H1 (cell line): ENCODE measurements around the gene RBP5. TPM values are rescaled to one million over a fixed set of nuclear protein-coding genes. Genes with fewer than 3 reads are reported as not detected.

Source experiments
- CTCF ChIA-PET: fragments of 300-600 bp; sonication (Branson Sonifier 250); formaldehyde crosslinking; loops from one replicate; lab custom pipeline; 2021; ENCODE audit not compliant: partially characterized antibody; lab: Charles Lee
- POLR2A ChIA-PET: fragments of 300-600 bp; sonication (Branson Sonifier 250); formaldehyde crosslinking; loops from one replicate; lab custom pipeline; 2021; ENCODE audit warnings: inconsistent platforms; ENCODE audit not compliant: partially characterized antibody; lab: Charles Lee
- DNase-seq, 2 experiments: peaks; one replicate each; pipeline versions ENCODE4 v3.0.0 to v3.0.0-alpha.2; 2010 to 2022; ENCODE audit warnings: low spot score in 2 of 2, low read depth in 1 of 2, mixed read lengths in 1 of 2
- FAIRE-seq: peaks from 2 replicates; lab custom pipeline; 2011; peaks lifted over from hg19 to GRCh38; lab: Jason Lieb, UNC
- H2AFZ ChIP-seq: 2 replicates; pipeline ENCODE4 v1.8.1; 2012; ENCODE audit warnings: low read length, inconsistent platforms
- H2AK5ac ChIP-seq: 2 replicates; pipeline ENCODE4 v1.6.1; 2013; ENCODE audit warnings: low read depth, low read length
- H2BK120ac ChIP-seq: replicated peaks from 2 replicates; pipeline ENCODE3; 2013; ENCODE audit warnings: low read depth, low read length, inconsistent platforms
- H2BK12ac ChIP-seq: 2 replicates; pipeline ENCODE4 v1.6.1; 2013; ENCODE audit warnings: low read depth, low read length
- H2BK15ac ChIP-seq: 2 replicates; pipeline ENCODE4 v1.6.1; 2013; ENCODE audit warnings: low read length
- H2BK20ac ChIP-seq: 2 replicates; pipeline ENCODE4 v1.6.1; 2013; ENCODE audit warnings: low read length
- H2BK5ac ChIP-seq: 2 replicates; pipeline ENCODE4 v1.6.1; 2013; ENCODE audit warnings: low read depth, low read length
- H3K14ac ChIP-seq: 2 replicates; pipeline ENCODE4 v1.6.1; 2013; ENCODE audit warnings: inconsistent platforms; ENCODE audit not compliant: insufficient read length
- H3K18ac ChIP-seq: 2 replicates; pipeline ENCODE4 v1.6.1; 2013; ENCODE audit warnings: low read length; ENCODE audit errors: extremely low read depth
- H3K23ac ChIP-seq: 2 replicates; pipeline ENCODE4 v1.6.1; 2013; ENCODE audit warnings: inconsistent platforms; ENCODE audit not compliant: insufficient read length
- H3K23me2 ChIP-seq: 2 replicates; pipeline ENCODE4 v1.6.1; 2013; ENCODE audit warnings: low read depth, low read length
- H3K27ac ChIP-seq: 2 replicates; pipeline ENCODE4 v1.6.1; 2011; ENCODE audit warnings: low read depth, low read length, inconsistent platforms
- H3K27me3 ChIP-seq, 4 experiments: replicated peaks in 1 of 4; 1 replicate in 1 of 4; 2 replicates in 3 of 4; pipeline versions ENCODE4 v1.6.1 to v1.8.1; 2011 to 2013; ENCODE audit warnings: low read length in 3 of 4, mild to moderate bottlenecking in 3 of 4, inconsistent platforms in 2 of 4, mixed read lengths in 2 of 4, moderate library complexity in 1 of 4; ENCODE audit not compliant: control insufficient read depth in 3 of 4, insufficient read depth in 3 of 4; ENCODE audit errors: extremely low read depth in 1 of 4
- H3K36me3 ChIP-seq, 4 experiments: 2 replicates each; pipeline versions ENCODE4 v1.6.1 to v1.8.1; 2011 to 2013; ENCODE audit warnings: mild to moderate bottlenecking in 4 of 4, low read length in 3 of 4, moderate library complexity in 2 of 4, control low read depth in 1 of 4, inconsistent platforms in 1 of 4; ENCODE audit not compliant: insufficient read depth in 4 of 4, control insufficient read depth in 2 of 4
- H3K4ac ChIP-seq: replicated peaks from 2 replicates; pipeline ENCODE3; 2013; ENCODE audit warnings: low read length, low read depth, mixed read lengths, inconsistent platforms; ENCODE audit not compliant: insufficient read length
- H3K4me1 ChIP-seq, 4 experiments: replicated peaks in 1 of 4; 1 replicate in 1 of 4; 2 replicates in 3 of 4; pipeline versions ENCODE4 v1.6.1 to v1.8.1; 2011 to 2013; ENCODE audit warnings: low read length in 3 of 4, inconsistent platforms in 2 of 4, mixed read lengths in 1 of 4; ENCODE audit not compliant: insufficient read depth in 4 of 4, control insufficient read depth in 3 of 4
- H3K4me2 ChIP-seq, 2 experiments: 2 replicates each; pipeline versions ENCODE4 v1.6.1 to v1.8.1; 2011 to 2013; ENCODE audit warnings: low read depth in 2 of 2, low read length in 2 of 2, control low read depth in 1 of 2, inconsistent platforms in 1 of 2, mild to moderate bottlenecking in 1 of 2; ENCODE audit not compliant: insufficient read depth in 1 of 2
- H3K4me3 ChIP-seq, 4 experiments: fragments of 200-600, 300-600 bp in 1 of 4; sonication (generic), shearing (Covaris generic), sonication (Bioruptor Twin) in 1 of 4; 2 replicates each; pipeline versions ENCODE4 v1.5.1 to v1.8.1; 2011 to 2016; ENCODE audit warnings: low read length in 4 of 4, low read depth in 3 of 4, control low read depth in 2 of 4, inconsistent platforms in 2 of 4, mild to moderate bottlenecking in 2 of 4, mixed read lengths in 1 of 4, moderate library complexity in 1 of 4; ENCODE audit not compliant: insufficient read depth in 2 of 4; ENCODE audit errors: extremely low read depth in 1 of 4
- H3K56ac ChIP-seq: replicated peaks from 2 replicates; pipeline ENCODE3; 2013; ENCODE audit warnings: low read depth, mild to moderate bottlenecking, mixed read lengths, low read length, inconsistent platforms; ENCODE audit not compliant: insufficient read length
- H3K79me1 ChIP-seq: 2 replicates; pipeline ENCODE4 v1.6.1; 2013; ENCODE audit warnings: low read depth, low read length, control low read depth
- H3K79me2 ChIP-seq, 2 experiments: 2 replicates each; pipeline versions ENCODE4 v1.6.1 to v1.8.1; 2012 to 2013; ENCODE audit warnings: low read length in 2 of 2, mild to moderate bottlenecking in 2 of 2, inconsistent platforms in 1 of 2; ENCODE audit not compliant: insufficient read depth in 2 of 2, control insufficient read depth in 1 of 2
- H3K9ac ChIP-seq, 4 experiments: replicated peaks in 1 of 4; 1 replicate in 1 of 4; 2 replicates in 3 of 4; pipeline versions ENCODE4 v1.6.1 to v1.8.1; 2011 to 2013; ENCODE audit warnings: low read depth in 3 of 4, low read length in 3 of 4, control low read depth in 2 of 4, mild to moderate bottlenecking in 2 of 4, moderate library complexity in 2 of 4, inconsistent platforms in 1 of 4; ENCODE audit errors: extremely low read depth in 1 of 4
- H3K9me3 ChIP-seq, 2 experiments: 2 replicates each; pipeline versions ENCODE4 v1.6.1 to v1.8.1; 2012 to 2013; ENCODE audit warnings: mild to moderate bottlenecking in 2 of 2, moderate library complexity in 2 of 2, control low read depth in 1 of 2, inconsistent platforms in 1 of 2, low read depth in 1 of 2, low read length in 1 of 2, mixed read lengths in 1 of 2; ENCODE audit not compliant: insufficient read depth in 2 of 2
- H4K20me1 ChIP-seq, 2 experiments: replicated peaks in 1 of 2; 2 replicates each; pipeline versions ENCODE3 to v1.8.1; 2011 to 2013; ENCODE audit warnings: inconsistent platforms in 2 of 2, low read length in 2 of 2, mild to moderate bottlenecking in 1 of 2; ENCODE audit not compliant: insufficient read depth in 2 of 2, control insufficient read depth in 1 of 2
- H4K5ac ChIP-seq: 2 replicates; pipeline ENCODE4 v1.6.1; 2013; ENCODE audit warnings: low read length, low read depth, mixed read lengths, inconsistent platforms; ENCODE audit not compliant: insufficient read length
- H4K8ac ChIP-seq: 2 replicates; pipeline ENCODE4 v1.8.0; 2013; ENCODE audit warnings: mild to moderate bottlenecking, moderate library complexity, low read length, inconsistent platforms; ENCODE audit not compliant: insufficient read depth; ENCODE audit errors: extremely low read depth
- H4K91ac ChIP-seq: replicated peaks from 2 replicates; pipeline ENCODE3; 2013; ENCODE audit warnings: low read length, mixed read lengths, inconsistent platforms; ENCODE audit not compliant: insufficient read length
- CBX5 ChIP-seq: fragments of 300-800, 300-1000 bp; sonication (generic); IDR thresholded peaks from 2 replicates; pipeline ENCODE4 v1.7.1; 2016; ENCODE audit warnings: antibody characterized with exemption, low read length, low read depth
- CEBPB ChIP-seq: IDR thresholded peaks from 2 replicates; pipeline ENCODE4 v1.6.1; 2012; ENCODE audit warnings: low read depth, low read length
- CHD2 ChIP-seq: IDR thresholded peaks from 2 replicates; pipeline ENCODE4 v1.6.1; 2012; ENCODE audit warnings: low read length, improper control_type of control experiment
- CREB1 ChIP-seq: IDR thresholded peaks from 2 replicates; pipeline ENCODE4 v1.6.1; 2012; ENCODE audit warnings: inconsistent platforms
- EP300 ChIP-seq, 2 experiments: IDR thresholded peaks; 1 replicate in 1 of 2; 2 replicates in 1 of 2; pipeline ENCODE4 v1.6.1; 2011 to 2012; ENCODE audit warnings: low read depth in 2 of 2, low read length in 2 of 2, mild to moderate bottlenecking in 2 of 2, borderline replicate concordance in 1 of 2, inconsistent platforms in 1 of 2, moderate library complexity in 1 of 2
- EZH2 ChIP-seq: fragments of 200-600 bp; sonication (generic); IDR thresholded peaks from 2 replicates; pipeline ENCODE4 v1.7.1; 2012; ENCODE audit warnings: low read depth, mild to moderate bottlenecking, moderate library complexity, low read length, inconsistent platforms; ENCODE audit not compliant: severe bottlenecking
- HDAC6 ChIP-seq: IDR thresholded peaks from one replicate; pipeline ENCODE4 v1.7.1; 2012; ENCODE audit warnings: low read depth, mild to moderate bottlenecking, inconsistent platforms, low read length, moderate library complexity
- POU5F1 ChIP-seq: IDR thresholded peaks from 2 replicates; pipeline ENCODE4 v1.6.1; 2011; ENCODE audit warnings: low read depth, mild to moderate bottlenecking, low read length, moderate library complexity
- SAP30 ChIP-seq: fragments of 300-600 bp; sonication (generic); IDR thresholded peaks from 2 replicates; pipeline ENCODE4 v1.7.1; 2012; ENCODE audit warnings: low read length, moderate library complexity, mild to moderate bottlenecking, inconsistent platforms; ENCODE audit not compliant: insufficient read depth, insufficient replicate concordance
- SIX5 ChIP-seq: IDR thresholded peaks from 2 replicates; pipeline ENCODE4 v1.6.1; 2011; ENCODE audit warnings: mild to moderate bottlenecking, low read depth, low read length
- SP2 ChIP-seq: IDR thresholded peaks from 2 replicates; pipeline ENCODE4 v1.6.1; 2012; ENCODE audit warnings: mild to moderate bottlenecking, low read length, inconsistent platforms
- SRF ChIP-seq: IDR thresholded peaks from 2 replicates; pipeline ENCODE4 v1.6.1; 2011; ENCODE audit warnings: mild to moderate bottlenecking, low read depth, low read length, moderate library complexity
- WGBS, 2 experiments: shearing (Covaris generic) in 1 of 2; methylation state at CpG; one replicate each; pipeline versions ENCODE4 v1.1.6 to v1.1.7; 2013 to 2015; ENCODE audit warnings: low lambda C conversion rate in 2 of 2, mixed read lengths in 2 of 2, inconsistent platforms in 1 of 2, low coverage in 1 of 2, missing lambda C conversion rate in 1 of 2; ENCODE audit not compliant: insufficient replicate concordance in 2 of 2, insufficient coverage in 1 of 2, insufficient read length in 1 of 2; ENCODE audit errors: extremely low coverage in 1 of 2, missing lambda C conversion rate in 1 of 2; 5-methylcytosine and 5-hydroxymethylcytosine counted together
- polyA plus RNA-seq, 7 experiments: library from polyadenylated mRNA; depleted of rRNA in 3 of 7; stranded (reverse) in 5 of 7; unstranded in 2 of 7; fragments of >200 nt in 5 of 7; fragments of 200-250 nt in 2 of 7; gene quantifications; 1 replicate in 5 of 7; 2 replicates in 1 of 7; 4 replicates in 1 of 7; pipeline versions ENCODE4 v1.2.1 to v1.2.3, GENCODE V29; 2011 to 2013; ENCODE audit warnings: missing spikeins in 2 of 7, mixed read lengths in 2 of 7
- total RNA-seq: library from RNA; stranded (reverse); fragmentation: NEBNext Ultra II Directional; extraction: Animal tissue kit (Norgen Biotek cat#: 25700); gene quantifications from 2 replicates; pipeline ENCODE4 v1.2.1, GENCODE V29; 2021
- TF ChIP-seq, protein P1 (sequence below): IDR thresholded peaks from 2 replicates; pipeline ENCODE4 v1.6.1; 2011; ENCODE audit warnings: low read depth, mild to moderate bottlenecking, low read length; ENCODE audit not compliant: insufficient read depth

The RBP5 gene
- total and polyA plus RNA-seq, 2 of the 8 experiments (the other 6 are each of a cell fraction or from before 2014, with no cell fraction given), result 1.2 to 1.9 TPM

- H2BK20ac ChIP-seq, result no peak overlapping the region
- H4K5ac ChIP-seq, result no peak overlapping the region
- H3K23me2 ChIP-seq, result no peaks in the 10 kb centered on the region
- H4K20me1 ChIP-seq, result peaks cover 0 to 6% of the 10 kb centered on the region in 2 experiments
- no peak overlapping the region for H2AK5ac ChIP-seq
- POLR2A ChIA-PET, result interaction anchor here (0.8 to 2.7 kb wide), 5 partner anchors 7 to 157 kb away, joined by 3 to 13 read pairs (median 8); partner anchors contain the start of genes C12orf57, C1R, C1RL and RNU7-1
- H3K56ac ChIP-seq, result no peak overlapping the region
- CTCF ChIA-PET, result interaction anchor here (1.1 to 2.6 kb wide), 4 partner anchors 9 to 39 kb away, joined by 3 to 28 read pairs (median 4); partner anchors contain the start of gene C1R
- peaks cover 0 to 11% (median 2%) of the 10 kb centered on the region in 4 experiments; a peak in 3 of 8 replicates for H3K36me3 ChIP-seq
- H3K4me2 ChIP-seq, result no peak overlapping the region
- H3K27me3 ChIP-seq, result no peaks in the 10 kb centered on the region
- no peak overlapping the region for H2BK12ac ChIP-seq
- H3K9ac ChIP-seq, result no peak overlapping the region
- H4K8ac ChIP-seq, result no peak overlapping the region
- no peak overlapping the region for H2BK5ac ChIP-seq
- H3K27ac ChIP-seq, result no peak overlapping the region
- no peak overlapping the region for H3K18ac ChIP-seq
- H3K4me3 ChIP-seq, result no peak overlapping the region
- H2AFZ ChIP-seq, result no peak overlapping the region
- no peak for DNase-seq
- peaks cover 0 to 2% (median 0%) of the 10 kb centered on the region in 4 experiments; a peak in 1 of 7 replicates for H3K4me1 ChIP-seq
- H3K4ac ChIP-seq, result no peak overlapping the region
- no peak overlapping the region for H2BK15ac ChIP-seq
- H2BK120ac ChIP-seq, result no peak overlapping the region
- H4K91ac ChIP-seq, result no peak overlapping the region
- no peak overlapping the region for H3K23ac ChIP-seq
- H3K14ac ChIP-seq, result no peak overlapping the region
- 77% methylated on average over 4 of the region's 4 CpGs; no CpG with 5 or more reads in 1 of the 2 experiments for WGBS, 2 experiments
- H3K79me2 ChIP-seq, result no peaks in the 10 kb centered on the region
- no peaks in the 10 kb centered on the region; a peak in 1 of 4 replicates for H3K9me3 ChIP-seq
- H3K79me1 ChIP-seq, result peaks cover 2% of the 10 kb centered on the region; the same call in 1 of the 2 replicates
- no peak for FAIRE-seq
- no peak for TF ChIP-seq CBX5
- no peak for TF ChIP-seq HDAC6
- TF ChIP-seq SRF, result no peak
- no peak for TF ChIP-seq SIX5
- TF ChIP-seq CREB1, result no peak
- TF ChIP-seq, protein P1, sequence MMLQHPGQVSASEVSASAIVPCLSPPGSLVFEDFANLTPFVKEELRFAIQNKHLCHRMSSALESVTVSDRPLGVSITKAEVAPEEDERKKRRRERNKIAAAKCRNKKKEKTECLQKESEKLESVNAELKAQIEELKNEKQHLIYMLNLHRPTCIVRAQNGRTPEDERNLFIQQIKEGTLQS, result no peak
- TF ChIP-seq CEBPB, result no peak
- no peak for TF ChIP-seq SP2
- no peak for TF ChIP-seq EP300 (IDR thresholded peaks at IDR 0.05; ENCODE audit: borderline replicate concordance in 1 of 2, low read depth in 2 of 2, low read length in 2 of 2)
- TF ChIP-seq CHD2, result no peak
- no peak for TF ChIP-seq SAP30
- no peak for TF ChIP-seq EZH2
- TF ChIP-seq POU5F1, result no peak
Observed at GRCh38 chr12:7101047-7101693, 27.5 kb downstream of the RBP5 start.
